ENCODE measurements around the gene ZNF226. TPM values are rescaled to one million over a fixed set of nuclear protein-coding genes. Genes with fewer than 3 reads are reported as not detected.

ZNF226 gene
- total and polyA plus RNA-seq, 9 of the 15 experiments (the other 6 are each of a cell fraction or from before 2014, with no cell fraction given) = 6.2 to 19.4 (median 9.3) TPM

- TF ChIP-seq ZNF592 (IDR thresholded peaks at IDR 0.05) (no peak; the same call in 1 of the 2 replicates), CREBBP (IDR thresholded peaks at IDR 0.05; ENCODE audit: low read depth, low read length) (no peak), BCL6 (CRISPR knock-in tag; IDR thresholded peaks at IDR 0.05) (no peak), BRF1 (IDR thresholded peaks at IDR 0.05; ENCODE audit: borderline replicate concordance, extremely low read depth, insufficient read length) (no peak), RFX5 (IDR thresholded peaks at IDR 0.05; ENCODE audit: low read depth, low read length) (no peak), CHD4 (IDR thresholded peaks at IDR 0.05; ENCODE audit: insufficient read depth, insufficient replicate concordance, low read depth, low read length, poor library complexity, severe bottlenecking) (no peak), RUNX1 (IDR thresholded peaks at IDR 0.05; ENCODE audit: low read depth) (no peak), CBFB (CRISPR knock-in tag; IDR thresholded peaks at IDR 0.05) (no peak), TBL1XR1 (IDR thresholded peaks at IDR 0.05; ENCODE audit: low read length in 2 of 2) (peak; percentile 63 to 87; a peak in 3 of 4 replicates), ZNF436 (CRISPR knock-in tag; IDR thresholded peaks at IDR 0.05) (no peak), HOMEZ (CRISPR knock-in tag; IDR thresholded peaks at IDR 0.05) (no peak), TAF9B (IDR thresholded peaks at IDR 0.05; ENCODE audit: partially characterized antibody) (peak; percentile 56), RBM14 (IDR thresholded peaks at IDR 0.05; ENCODE audit: borderline replicate concordance, insufficient read depth, low read depth, low read length) (no peak), IRF1 (CRISPR knock-in tag; IDR thresholded peaks at IDR 0.05; ENCODE audit: borderline replicate concordance) (no peak), PYGO2 (tag; IDR thresholded peaks at IDR 0.05) (no peak), TRIM25 (IDR thresholded peaks at IDR 0.05; ENCODE audit: borderline replicate concordance) (no peak), ZZZ3 (IDR thresholded peaks at IDR 0.05) (no peak), FOXA1 (IDR thresholded peaks at IDR 0.05; ENCODE audit: borderline replicate concordance) (no peak), POLR2A (conservative IDR thresholded peaks at IDR 0.05) (peak; percentile 82)
Observed at GRCh38 chr19:44164673-44165512, at the start of gene ZNF226 (continued).
